ENCODE data around the gene CPLX3. TPM values are rescaled to one million over a fixed set of nuclear protein-coding genes. Genes with fewer than 3 reads are reported as not detected.

CPLX3 gene
- total RNA-seq, 1 donor from 2014 or later: not detected

- DNase-seq: no peak
These were observed 3.1 kb downstream of the CPLX3 start for GRCh38 chr15:74829486-74829885.

- no peak for DNase-seq
These were observed 3.6 kb downstream of the CPLX3 start for GRCh38 chr15:74829991-74830390.

GRCh38 chr15:74830868-74831267 lies 4.4 kb downstream of the CPLX3 start:
- DNase-seq: peak; percentile 86

- no peak for DNase-seq
These were observed 5.5 kb downstream of the CPLX3 start for GRCh38 chr15:74831813-74832495.

- DNase-seq: no peak
These were observed 6.4 kb downstream of the CPLX3 start for GRCh38 chr15:74832826-74833225.

GRCh38 chr15:74833376-74834107 lies 7.1 kb downstream of the CPLX3 start:
- no peak for DNase-seq

GRCh38 chr15:74835312-74835823 lies 8.9 kb downstream of the CPLX3 start:
- peak; percentile 38 for DNase-seq

GRCh38 chr15:74836846-74837245 lies 10.4 kb downstream of the CPLX3 start:
- no peak for DNase-seq

- no peak for DNase-seq
These were observed 11.2 kb downstream of the CPLX3 start for GRCh38 chr15:74837482-74838136.

GRCh38 chr15:74838137-74838516 lies 11.7 kb downstream of the CPLX3 start:
- DNase-seq: no peak

- DNase-seq: no peak
These were observed 12.5 kb downstream of the CPLX3 start for GRCh38 chr15:74838746-74839525.

- no peak for DNase-seq
These were observed 13.3 kb downstream of the CPLX3 start for GRCh38 chr15:74839526-74840395.

GRCh38 chr15:74840851-74841775 lies 14.7 kb downstream of the CPLX3 start:
- DNase-seq: no peak

- no peak for DNase-seq
These were observed 15.5 kb downstream of the CPLX3 start for GRCh38 chr15:74841891-74842373.

- peak; percentile 93 for DNase-seq
These were observed 16.4 kb downstream of the CPLX3 start, which contains the start of gene ULK3 for GRCh38 chr15:74842581-74843444. ULK3 (minus strand) TSS chr15:74843156; CDS start chr15:74843105, 51 bp downstream.

- no peak for DNase-seq
These were observed 17.0 kb downstream of the CPLX3 start for GRCh38 chr15:74843445-74843828.

- peak; percentile 20 for DNase-seq
These were observed 17.5 kb downstream of the CPLX3 start for GRCh38 chr15:74843891-74844299.

GRCh38 chr15:74844319-74845207 lies 18.1 kb downstream of the CPLX3 start:
- DNase-seq: no peak
